Measurements from ENCODE around the gene HNRNPCL1.
"Not testable (repeated sequence)": the region's sequence is repeated elsewhere in the genome, so short reads cannot be mapped to it uniquely, and the experiment has no call there.

HNRNPCL1 gene

DNA sequence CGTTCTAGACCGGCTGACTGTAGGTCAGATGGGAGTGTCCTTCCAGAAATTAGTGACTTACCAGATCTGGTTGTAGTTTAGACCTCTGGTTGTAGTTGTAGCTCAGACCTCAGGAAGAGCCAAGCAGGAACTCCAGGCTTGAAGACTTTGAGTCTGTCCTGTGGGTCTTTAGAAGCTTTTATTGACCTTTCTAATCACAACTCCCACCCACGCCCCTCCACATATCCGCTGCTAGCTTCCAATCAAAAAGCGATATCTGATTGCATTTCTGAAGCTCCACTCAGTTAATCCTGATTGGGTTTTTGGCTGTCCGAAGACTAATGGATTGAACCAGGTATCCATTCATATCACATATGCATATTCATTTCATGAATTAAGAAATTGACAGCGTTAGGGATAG lies at the start of gene HNRNPCL1:
Gene HNRNPCL1, minus strand, starts transcription at position 101 of the 400 bp plus-strand sequence. CDS start 431 bp downstream, outside the sequence.
- H3K36me3 ChIP-seq (replicated peaks); H3K4me3 ChIP-seq; H3K9me3 ChIP-seq; in situ Hi-C loops (cut with MboI; ENCODE audit: low sequenced_read_pairs); H3K4me1 ChIP-seq; DNase-seq (ENCODE audit: low spot score in 2 of 2); H3K27me3 ChIP-seq (ENCODE audit: low read depth): not testable (repeated sequence)

DNA sequence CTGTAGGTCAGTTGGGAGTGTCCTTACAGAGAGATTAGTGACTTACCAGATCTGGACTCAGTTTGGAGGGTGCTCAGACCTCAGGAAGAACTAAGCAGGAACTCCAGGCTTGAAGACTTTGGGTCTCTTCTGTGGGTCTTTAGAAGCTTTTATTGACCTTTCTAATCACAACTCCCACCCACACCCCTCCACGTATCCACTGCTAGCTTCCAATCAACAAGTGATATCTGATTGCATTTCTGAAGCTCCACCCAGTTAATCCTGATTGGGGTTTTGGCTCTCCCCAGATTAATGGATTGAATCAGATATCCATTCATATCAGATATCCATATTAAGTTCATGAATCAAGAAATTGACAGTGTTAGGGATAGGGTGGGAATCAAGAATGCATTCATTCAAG lies 49.6 kb upstream of the HNRNPCL1 start, which contains the start of gene PRAMEF10:
Gene PRAMEF10, minus strand, starts transcription at position 101 of the 400 bp plus-strand sequence. CDS start 2,423 bp downstream, outside the sequence.
- H3K4me1 ChIP-seq; H3K27me3 ChIP-seq (ENCODE audit: low read depth); DNase-seq (ENCODE audit: low spot score in 2 of 2); H3K9me3 ChIP-seq; H3K4me3 ChIP-seq; H3K36me3 ChIP-seq (replicated peaks); in situ Hi-C loops (cut with MboI; ENCODE audit: low sequenced_read_pairs): not testable (repeated sequence)

DNA sequence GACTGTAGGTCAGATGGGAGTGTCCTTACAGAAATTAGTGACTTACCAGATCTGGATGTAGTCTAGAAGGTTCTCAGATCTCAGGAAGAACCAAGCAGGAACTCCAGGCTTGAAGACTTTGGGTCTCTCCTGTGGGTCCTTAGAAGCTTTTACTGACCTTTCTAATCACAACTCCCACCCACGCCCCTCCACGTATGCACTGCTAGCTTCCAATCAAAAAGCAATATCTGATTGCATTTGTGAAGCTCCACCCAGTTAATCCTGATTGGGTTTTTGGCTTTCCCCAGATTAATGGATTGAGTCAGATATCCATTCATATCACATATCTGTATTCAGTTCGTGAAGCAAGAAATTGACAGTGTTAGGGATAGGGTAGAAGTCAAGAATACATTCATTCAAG lies 37.6 kb upstream of the HNRNPCL1 start, which contains the start of gene PRAMEF4:
Gene PRAMEF4, minus strand, starts transcription at position 101 of the 400 bp plus-strand sequence. CDS start 2,807 bp downstream, outside the sequence.
- DNase-seq (ENCODE audit: low spot score in 2 of 2); H3K4me1 ChIP-seq; in situ Hi-C loops (cut with MboI; ENCODE audit: low sequenced_read_pairs); H3K36me3 ChIP-seq (replicated peaks); H3K27me3 ChIP-seq (ENCODE audit: low read depth); H3K9me3 ChIP-seq; H3K4me3 ChIP-seq: not testable (repeated sequence)

DNA sequence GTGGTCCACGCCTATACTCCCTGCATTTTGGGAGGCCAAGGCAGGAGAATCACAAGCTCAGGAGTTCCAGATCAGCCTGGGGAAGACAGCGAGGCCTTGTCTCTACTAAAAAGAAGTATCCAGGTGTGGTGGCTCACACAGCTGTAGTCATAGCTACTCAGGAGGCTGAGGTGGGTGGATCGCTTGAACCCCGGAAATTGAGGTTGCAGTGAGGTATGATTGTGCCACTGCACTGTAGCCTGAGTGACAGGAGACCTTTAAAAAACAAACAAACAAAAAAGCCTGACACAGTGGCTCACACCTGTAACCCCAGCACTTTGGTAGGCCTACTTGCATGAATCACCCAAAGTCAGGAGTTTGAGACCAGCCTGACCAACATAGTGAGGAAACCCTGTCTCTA lies 29.9 kb upstream of the HNRNPCL1 start:
- in situ Hi-C loops (cut with MboI; ENCODE audit: low sequenced_read_pairs); H3K4me3 ChIP-seq; H3K9me3 ChIP-seq; DNase-seq (ENCODE audit: low spot score in 2 of 2); H3K36me3 ChIP-seq (replicated peaks); H3K27me3 ChIP-seq (ENCODE audit: low read depth); H3K4me1 ChIP-seq: not testable (repeated sequence)

DNA sequence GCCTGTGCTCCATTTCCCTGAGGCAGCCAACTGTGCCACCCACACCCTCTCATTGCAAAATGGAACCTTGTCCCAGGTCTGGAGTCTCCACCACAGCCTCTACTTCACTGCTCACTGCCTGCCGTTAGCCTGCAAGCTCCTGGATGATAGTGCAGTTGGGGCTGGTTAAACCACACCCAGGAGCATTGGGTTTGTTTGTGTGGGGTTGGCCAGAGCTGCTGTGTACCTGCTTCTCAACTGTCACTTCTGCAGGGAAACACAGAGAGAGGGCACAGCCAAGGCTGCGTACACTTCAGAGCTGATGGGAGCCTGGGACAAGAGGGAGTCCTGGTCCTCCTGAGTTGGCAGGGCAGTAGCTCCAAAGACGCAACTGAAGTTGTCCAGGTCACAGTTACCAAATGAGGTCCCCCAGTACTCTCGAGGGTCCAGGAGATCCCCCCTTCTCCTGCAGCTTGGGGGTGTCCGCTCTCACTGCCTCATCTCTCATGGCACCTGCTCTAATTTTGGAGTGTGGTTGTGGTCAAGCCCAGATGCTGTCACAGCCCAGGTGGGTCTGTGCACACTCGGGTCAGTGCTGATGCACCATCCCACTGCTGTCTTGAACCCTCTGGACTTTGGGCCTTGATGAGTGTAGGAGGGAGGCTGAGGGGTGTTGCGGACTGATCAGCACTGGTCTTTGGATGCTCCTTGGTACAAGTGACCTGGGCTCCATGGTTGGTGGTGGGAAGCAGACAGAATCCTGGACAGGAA lies 14.8 kb upstream of the HNRNPCL1 start:
- DNase-seq (ENCODE audit: low spot score in 2 of 2); H3K36me3 ChIP-seq (replicated peaks); in situ Hi-C loops (cut with MboI; ENCODE audit: low sequenced_read_pairs): not testable (repeated sequence)

DNA sequence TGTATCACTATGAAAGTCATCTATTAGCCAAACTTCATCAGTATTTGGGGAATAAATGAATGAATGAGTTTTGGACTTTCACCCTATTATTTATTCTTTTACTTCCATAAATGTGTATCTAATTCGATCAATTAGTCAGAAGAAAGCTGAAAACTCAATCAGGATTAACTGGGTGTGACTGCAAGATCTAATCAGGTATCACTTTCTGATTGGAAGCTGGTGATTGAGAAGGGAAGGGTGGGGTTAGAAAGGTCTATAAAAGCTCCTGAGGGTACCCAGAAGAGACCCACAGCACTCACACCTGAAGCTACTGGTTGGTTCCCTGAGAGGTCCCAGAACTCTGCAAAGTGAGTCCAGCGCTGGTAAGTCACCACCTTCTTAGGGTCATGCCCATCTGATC lies 8.3 kb upstream of the HNRNPCL1 start, which contains the start of gene PRAMEF2:
Gene PRAMEF2, plus strand, starts transcription at position 301 of the 400 bp plus-strand sequence. CDS start 1,924 bp downstream, outside the sequence.
- in situ Hi-C loops (cut with MboI; ENCODE audit: low sequenced_read_pairs); H3K9me3 ChIP-seq; H3K36me3 ChIP-seq (replicated peaks); H3K4me3 ChIP-seq; DNase-seq (ENCODE audit: low spot score in 2 of 2); H3K4me1 ChIP-seq; H3K27me3 ChIP-seq (ENCODE audit: low read depth): not testable (repeated sequence)

More for the DNA sequence above, 14.8 kb upstream of the HNRNPCL1 start:
- H3K9me3 ChIP-seq; H3K4me3 ChIP-seq; H3K4me1 ChIP-seq; H3K27me3 ChIP-seq (ENCODE audit: low read depth): not testable (repeated sequence)

DNA sequence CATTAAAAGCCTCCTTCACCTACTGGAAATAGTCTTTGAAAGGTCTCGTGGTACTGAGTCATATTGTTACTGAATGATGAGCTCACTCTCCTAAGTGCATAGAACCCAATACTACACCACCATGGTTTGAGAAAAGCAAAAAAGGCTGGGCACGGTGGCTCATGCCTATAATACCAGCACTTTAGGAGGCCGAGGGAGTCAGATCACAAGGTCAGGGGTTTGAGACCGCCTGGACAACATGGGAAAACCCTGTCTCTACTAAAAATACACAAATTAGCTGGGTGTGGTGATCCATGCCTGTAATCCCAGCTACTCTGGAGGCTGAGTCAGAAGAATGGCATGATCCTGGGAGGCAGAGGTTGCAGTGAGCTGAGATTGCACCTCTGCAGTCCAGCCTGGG lies 3.3 kb upstream of the HNRNPCL1 start:
- H3K27me3 ChIP-seq (ENCODE audit: low read depth), result no peaks in the 10 kb centered on the region
- in situ Hi-C loops (cut with MboI; ENCODE audit: low sequenced_read_pairs), result no loop called here
- H3K4me1 ChIP-seq, result no peaks in the 10 kb centered on the region
- no peaks in the 10 kb centered on the region for H3K9me3 ChIP-seq
- DNase-seq (ENCODE audit: low spot score in 2 of 2), result no peak
- H3K36me3 ChIP-seq (replicated peaks), result no peaks in the 10 kb centered on the region
- H3K4me3 ChIP-seq, result no peak overlapping the region

DNA sequence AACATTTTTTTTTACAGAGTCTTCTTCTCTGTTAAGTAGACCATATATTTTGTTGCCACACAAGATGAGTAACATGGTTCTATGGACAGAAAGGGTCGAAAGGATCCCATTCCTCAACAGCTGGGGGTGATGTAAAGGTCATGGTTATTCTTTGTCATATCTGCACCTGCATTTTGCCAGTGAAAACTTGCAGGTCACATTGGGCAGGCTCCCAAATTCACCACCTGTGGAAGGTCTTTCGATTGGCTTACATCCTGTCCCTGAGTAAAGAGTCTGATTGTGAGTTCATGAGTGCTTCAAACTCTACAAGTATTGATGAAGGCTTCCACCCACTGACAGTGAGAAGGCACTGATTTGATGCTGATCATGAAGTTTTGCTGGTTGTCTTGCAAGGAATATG lies 15.3 kb downstream of the HNRNPCL1 start:
- in situ Hi-C loops (cut with MboI; ENCODE audit: low sequenced_read_pairs); H3K4me3 ChIP-seq; H3K9me3 ChIP-seq; DNase-seq (ENCODE audit: low spot score in 2 of 2); H3K36me3 ChIP-seq (replicated peaks); H3K4me1 ChIP-seq; H3K27me3 ChIP-seq (ENCODE audit: low read depth): not testable (repeated sequence)

DNA sequence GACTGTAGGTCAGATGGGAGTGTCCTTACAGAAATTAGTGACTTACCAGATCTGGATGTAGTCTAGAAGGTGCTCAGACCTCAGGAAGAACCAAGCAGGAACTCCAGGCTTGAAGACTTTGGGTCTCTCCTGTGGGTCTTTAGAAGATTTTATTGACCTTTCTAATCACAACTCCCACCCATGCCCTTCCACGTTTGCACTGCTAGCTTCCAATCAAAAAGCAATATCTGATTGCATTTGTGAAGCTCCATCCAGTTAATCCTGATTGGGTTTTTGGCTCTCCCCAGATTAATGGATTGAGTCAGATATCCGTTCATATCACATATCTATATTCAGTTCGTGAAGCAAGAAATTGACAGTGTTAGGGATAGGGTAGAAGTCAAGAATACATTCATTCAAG lies 17.2 kb downstream of the HNRNPCL1 start, which contains the start of gene PRAMEF11:
Gene PRAMEF11, minus strand, starts transcription at position 101 of the 400 bp plus-strand sequence. CDS start 2,621 bp downstream, outside the sequence.
- DNase-seq (ENCODE audit: low spot score in 2 of 2); H3K9me3 ChIP-seq; H3K4me1 ChIP-seq; H3K36me3 ChIP-seq (replicated peaks); in situ Hi-C loops (cut with MboI; ENCODE audit: low sequenced_read_pairs); H3K27me3 ChIP-seq (ENCODE audit: low read depth); H3K4me3 ChIP-seq: not testable (repeated sequence)

DNA sequence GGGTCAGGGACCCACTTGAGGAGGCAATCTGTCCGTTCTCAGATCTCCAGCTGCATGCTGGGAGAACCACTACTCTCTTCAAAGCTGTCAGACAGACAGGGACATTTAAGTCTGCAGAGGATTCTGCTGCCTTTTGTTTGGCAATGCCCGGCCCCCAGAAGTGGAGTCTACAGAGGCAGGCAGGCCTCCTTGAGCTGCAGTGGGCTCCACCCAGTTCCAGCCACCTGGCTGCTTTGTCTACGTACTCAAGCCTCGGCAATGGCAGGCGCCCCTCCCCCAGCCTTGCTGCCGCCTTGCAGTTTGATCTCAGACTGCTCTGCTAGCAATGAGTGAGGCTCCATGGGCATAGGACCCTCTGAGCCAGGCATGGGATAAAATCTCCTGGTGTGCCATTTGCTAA lies 29.5 kb downstream of the HNRNPCL1 start:
- H3K27me3 ChIP-seq (ENCODE audit: low read depth); H3K36me3 ChIP-seq (replicated peaks); DNase-seq (ENCODE audit: low spot score in 2 of 2); H3K4me1 ChIP-seq; H3K9me3 ChIP-seq; in situ Hi-C loops (cut with MboI; ENCODE audit: low sequenced_read_pairs); H3K4me3 ChIP-seq: not testable (repeated sequence)

DNA sequence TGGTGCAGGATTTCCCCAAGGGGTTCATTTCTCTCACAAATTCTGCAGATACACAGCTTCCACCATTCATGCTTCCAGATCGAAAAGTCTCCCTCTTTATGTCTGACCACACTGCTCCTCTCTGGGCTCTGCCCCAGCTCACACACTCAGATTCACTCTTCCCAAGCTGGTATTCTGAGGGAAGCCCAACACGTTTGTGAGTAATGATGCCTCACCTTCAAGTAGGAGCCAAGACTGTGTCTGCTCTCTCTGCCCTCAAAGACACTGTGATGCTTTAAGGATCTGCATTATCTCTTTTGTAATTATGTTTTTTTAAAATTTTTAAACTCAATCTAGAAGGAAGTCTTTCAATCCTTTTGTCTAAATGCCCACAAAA lies 37.1 kb downstream of the HNRNPCL1 start:
- no peaks in the 10 kb centered on the region for H3K36me3 ChIP-seq (replicated peaks)
- no peaks in the 10 kb centered on the region for H3K27me3 ChIP-seq (ENCODE audit: low read depth)
- no peaks in the 10 kb centered on the region for H3K9me3 ChIP-seq
- H3K4me3 ChIP-seq, result no peak overlapping the region
- DNase-seq (ENCODE audit: low spot score in 2 of 2), result no peak
- no peaks in the 10 kb centered on the region for H3K4me1 ChIP-seq
- in situ Hi-C loops (cut with MboI; ENCODE audit: low sequenced_read_pairs), result no loop called here

DNA sequence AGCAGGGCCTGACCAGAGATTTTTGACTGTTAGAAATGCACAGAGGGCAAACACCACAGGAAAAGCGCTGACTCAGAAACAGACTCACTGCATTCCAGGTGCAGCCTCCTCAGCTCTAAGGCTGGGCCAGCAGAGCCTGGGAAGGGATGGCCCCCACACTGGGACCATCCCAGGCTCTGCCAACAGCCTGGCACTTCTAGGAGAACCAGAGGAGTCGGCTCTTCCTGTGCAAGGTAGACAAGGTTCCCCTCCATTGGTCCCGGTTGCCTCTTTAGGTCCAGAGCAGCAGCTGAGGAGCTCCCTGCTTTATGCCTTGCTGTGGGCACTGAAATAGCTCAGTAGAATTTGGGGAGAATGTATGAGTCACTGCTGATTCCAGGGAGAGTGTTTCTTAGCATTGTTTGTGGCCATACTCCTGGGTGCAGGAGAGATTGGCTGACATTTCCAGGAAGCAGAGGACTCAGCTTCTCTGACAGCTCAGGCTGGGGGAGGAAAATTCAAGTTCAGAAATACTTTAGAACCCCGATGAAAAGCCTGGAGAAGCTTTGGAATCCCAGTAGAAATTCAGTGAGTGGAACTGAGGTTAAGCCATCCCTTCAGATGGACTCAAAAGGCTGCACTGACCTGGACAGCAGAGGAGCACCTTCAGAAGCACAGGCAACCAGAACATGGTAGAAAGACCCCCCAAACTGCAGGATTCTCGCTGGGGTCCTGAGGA lies 37.7 kb downstream of the HNRNPCL1 start:
- no peak for DNase-seq (ENCODE audit: low spot score in 2 of 2)
- H3K27me3 ChIP-seq (ENCODE audit: low read depth), result no peaks in the 10 kb centered on the region
- H3K4me3 ChIP-seq, result no peak overlapping the region
- in situ Hi-C loops (cut with MboI; ENCODE audit: low sequenced_read_pairs), result no loop called here
- H3K9me3 ChIP-seq, result no peaks in the 10 kb centered on the region
- no peaks in the 10 kb centered on the region for H3K4me1 ChIP-seq
- H3K36me3 ChIP-seq (replicated peaks), result no peaks in the 10 kb centered on the region

DNA sequence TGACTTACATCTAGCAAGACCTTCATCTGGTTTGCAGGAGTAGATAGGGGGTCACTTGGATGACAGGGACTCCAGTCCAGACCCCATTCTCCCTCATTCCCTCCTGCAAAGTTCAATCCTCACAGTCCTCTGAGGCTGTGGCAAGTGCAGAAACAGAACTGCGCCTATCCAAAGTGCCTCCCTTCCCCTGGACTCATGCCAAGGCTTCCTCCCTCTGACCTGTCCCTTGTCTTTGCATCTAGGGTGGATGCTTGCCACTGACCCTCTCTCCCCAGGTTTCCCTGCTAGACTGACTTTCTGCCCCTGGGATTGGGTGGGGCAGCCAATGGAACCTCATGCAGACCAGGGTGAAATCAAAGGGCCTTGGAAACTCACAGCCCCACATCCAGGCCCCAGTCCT lies 38.6 kb downstream of the HNRNPCL1 start:
- H3K9me3 ChIP-seq, result no peaks in the 10 kb centered on the region
- in situ Hi-C loops (cut with MboI; ENCODE audit: low sequenced_read_pairs), result no loop called here
- no peaks in the 10 kb centered on the region for H3K4me1 ChIP-seq
- H3K4me3 ChIP-seq, result no peak overlapping the region
- H3K27me3 ChIP-seq (ENCODE audit: low read depth), result no peaks in the 10 kb centered on the region
- no peak for DNase-seq (ENCODE audit: low spot score in 2 of 2)
- H3K36me3 ChIP-seq (replicated peaks), result no peaks in the 10 kb centered on the region

DNA sequence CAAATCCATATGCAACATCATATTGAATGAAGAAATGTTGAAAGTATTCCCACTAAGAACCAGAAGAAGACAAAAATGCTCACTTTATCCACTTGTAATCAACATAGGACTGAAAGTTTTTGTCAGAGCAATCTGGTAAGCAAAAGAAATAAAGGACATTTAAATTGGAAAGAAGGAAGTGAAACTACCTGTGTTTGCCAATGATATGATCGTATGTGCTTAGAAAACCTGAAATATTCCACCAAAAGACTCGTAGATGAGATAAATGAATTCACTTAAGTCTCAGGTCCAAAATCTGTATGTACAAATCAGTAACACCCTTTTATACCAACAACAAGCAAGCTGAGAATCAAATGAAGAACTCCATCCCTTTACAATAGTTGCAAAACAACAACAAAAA lies 48.8 kb downstream of the HNRNPCL1 start:
- Histone ChIP-seq H3K36me3 (replicated peaks) (no peaks in the 10 kb centered on the region), H3K4me3 (no peak overlapping the region), H3K4me1 (no peaks in the 10 kb centered on the region), H3K9me3 (no peaks in the 10 kb centered on the region), H3K27me3 (ENCODE audit: low read depth) (no peaks in the 10 kb centered on the region)
- in situ Hi-C loops (cut with MboI; ENCODE audit: low sequenced_read_pairs), result loop anchor here (25.0 kb wide), 1 partner anchor 687 kb away; no protein-coding TSS in a partner anchor
- no peak for DNase-seq (ENCODE audit: low spot score in 2 of 2)
